ENCODE data around the gene TMA16. TPM values are rescaled to one million over a fixed set of nuclear protein-coding genes. Genes with fewer than 3 reads are reported as not detected.

Gene TMA16
- polyA plus RNA-seq, 2 of the 4 experiments (the other 2 are of a cell fraction), result 28.5 to 36.1 TPM

DNA sequence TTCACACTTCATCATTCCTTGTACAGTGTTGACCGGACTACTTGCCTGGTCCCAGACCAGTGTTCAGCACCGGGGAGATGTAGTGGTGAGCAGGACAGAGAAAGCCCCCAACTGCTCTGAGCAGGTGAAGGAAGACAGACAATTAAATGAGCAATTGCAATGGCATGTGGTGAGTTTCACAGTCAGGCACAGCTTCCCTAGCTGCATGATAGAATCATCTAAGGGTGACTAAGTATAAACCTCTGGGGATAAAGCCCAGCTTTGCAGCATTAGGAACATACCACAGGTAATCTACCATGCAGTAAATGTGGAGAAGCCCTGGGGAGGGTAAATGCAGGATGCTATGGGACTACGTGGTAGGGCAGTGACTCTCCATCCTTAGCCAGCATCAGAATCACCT, 47.8 kb downstream of the TMA16 start:
- Histone ChIP-seq H3K27ac (no peak overlapping the region), H3K9me3 (no peaks in the 10 kb centered on the region), H3K4me3 (no peak overlapping the region), H3K4me2 (no peak overlapping the region), H3K4me1 (peaks cover 6% of the 10 kb centered on the region)
- POLR2A ChIA-PET, result interaction anchor here (0.6 to 2.6 kb wide), 3 partner anchors 15 to 48 kb away, joined by 3 to 9 read pairs (median 3); partner anchors contain the start of gene TMA16
- CTCF ChIA-PET, result interaction anchor here (1.3 to 1.7 kb wide), 3 partner anchors 14 to 86 kb away, joined by 3 to 4 read pairs (median 3); no protein-coding TSS in a partner anchor
- FAIRE-seq, result no peak
- 70% methylated on average over 3 of the region's 3 CpGs for WGBS (ENCODE audit: missing lambda C conversion rate)
- ATAC-seq, result peak; percentile 21 to 69; a peak in 4 of 6 replicates
- TF ChIP-seq ESRRA (IDR thresholded peaks at IDR 0.05; ENCODE audit: borderline replicate concordance, low read length) (no peak), MAFK (IDR thresholded peaks at IDR 0.05; ENCODE audit: partially characterized antibody) (no peak), CBX8 (IDR thresholded peaks at IDR 0.05) (no peak), HEYL (CRISPR knock-in tag; IDR thresholded peaks at IDR 0.05) (no peak), KDM5A (IDR thresholded peaks at IDR 0.05) (no peak), MYC (IDR thresholded peaks at IDR 0.05; ENCODE audit: borderline replicate concordance, low read length) (no peak), FOXS1 (CRISPR knock-in tag; IDR thresholded peaks at IDR 0.05) (no peak), TFCP2L1 (CRISPR knock-in tag; IDR thresholded peaks at IDR 0.05) (no peak), HOXB5 (CRISPR knock-in tag; IDR thresholded peaks at IDR 0.05) (no peak), HOXA7 (CRISPR knock-in tag; IDR thresholded peaks at IDR 0.05) (no peak), CEBPB (IDR thresholded peaks at IDR 0.05) (no peak), ZNF302 (CRISPR knock-in tag; IDR thresholded peaks at IDR 0.05) (no peak), ZSCAN20 (CRISPR knock-in tag; IDR thresholded peaks at IDR 0.05) (no peak), CBX2 (IDR thresholded peaks at IDR 0.05; ENCODE audit: borderline replicate concordance, low read depth) (no peak), TP53 (CRISPR knock-in tag; IDR thresholded peaks at IDR 0.05) (no peak), KDM1A (IDR thresholded peaks at IDR 0.05; ENCODE audit: low read depth) (no peak)
- TF ChIP-seq, protein P1, sequence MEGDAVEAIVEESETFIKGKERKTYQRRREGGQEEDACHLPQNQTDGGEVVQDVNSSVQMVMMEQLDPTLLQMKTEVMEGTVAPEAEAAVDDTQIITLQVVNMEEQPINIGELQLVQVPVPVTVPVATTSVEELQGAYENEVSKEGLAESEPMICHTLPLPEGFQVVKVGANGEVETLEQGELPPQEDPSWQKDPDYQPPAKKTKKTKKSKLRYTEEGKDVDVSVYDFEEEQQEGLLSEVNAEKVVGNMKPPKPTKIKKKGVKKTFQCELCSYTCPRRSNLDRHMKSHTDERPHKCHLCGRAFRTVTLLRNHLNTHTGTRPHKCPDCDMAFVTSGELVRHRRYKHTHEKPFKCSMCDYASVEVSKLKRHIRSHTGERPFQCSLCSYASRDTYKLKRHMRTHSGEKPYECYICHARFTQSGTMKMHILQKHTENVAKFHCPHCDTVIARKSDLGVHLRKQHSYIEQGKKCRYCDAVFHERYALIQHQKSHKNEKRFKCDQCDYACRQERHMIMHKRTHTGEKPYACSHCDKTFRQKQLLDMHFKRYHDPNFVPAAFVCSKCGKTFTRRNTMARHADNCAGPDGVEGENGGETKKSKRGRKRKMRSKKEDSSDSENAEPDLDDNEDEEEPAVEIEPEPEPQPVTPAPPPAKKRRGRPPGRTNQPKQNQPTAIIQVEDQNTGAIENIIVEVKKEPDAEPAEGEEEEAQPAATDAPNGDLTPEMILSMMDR (IDR thresholded peaks at IDR 0.05), result no peak
- DNase-seq (ENCODE audit: low read depth in 1 of 2, low spot score in 1 of 2), result no peak

DNA sequence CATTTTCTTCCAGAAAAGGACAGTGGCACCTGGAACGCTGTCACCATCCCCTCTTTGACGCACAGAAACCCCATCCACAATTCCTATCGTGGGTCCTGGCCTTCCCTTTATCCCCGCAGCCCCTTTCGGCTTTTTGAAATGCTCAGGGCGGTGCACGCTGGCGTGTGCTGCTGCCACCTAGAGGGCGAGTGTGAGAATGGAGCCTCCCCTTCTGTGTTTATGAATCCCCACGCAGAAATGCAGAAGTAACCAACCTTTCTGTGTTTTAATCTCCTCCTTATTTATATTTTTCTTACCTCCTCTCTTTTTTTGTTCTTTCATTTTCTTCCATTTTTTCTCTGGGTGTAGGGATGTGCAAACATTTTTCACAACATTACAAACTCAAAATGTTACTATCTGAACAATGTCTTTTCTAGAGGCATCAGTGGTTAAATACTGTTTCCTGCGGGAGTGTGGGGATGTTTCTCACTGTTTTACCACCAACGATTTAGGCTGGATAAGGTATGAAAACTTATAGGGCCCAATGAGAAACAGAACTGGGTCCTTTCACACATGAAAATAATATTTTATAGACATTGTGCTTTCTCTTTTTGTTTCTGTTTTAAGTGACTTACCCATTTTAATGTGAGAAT, 50.0 kb downstream of the TMA16 start:
- TF ChIP-seq, protein P2, sequence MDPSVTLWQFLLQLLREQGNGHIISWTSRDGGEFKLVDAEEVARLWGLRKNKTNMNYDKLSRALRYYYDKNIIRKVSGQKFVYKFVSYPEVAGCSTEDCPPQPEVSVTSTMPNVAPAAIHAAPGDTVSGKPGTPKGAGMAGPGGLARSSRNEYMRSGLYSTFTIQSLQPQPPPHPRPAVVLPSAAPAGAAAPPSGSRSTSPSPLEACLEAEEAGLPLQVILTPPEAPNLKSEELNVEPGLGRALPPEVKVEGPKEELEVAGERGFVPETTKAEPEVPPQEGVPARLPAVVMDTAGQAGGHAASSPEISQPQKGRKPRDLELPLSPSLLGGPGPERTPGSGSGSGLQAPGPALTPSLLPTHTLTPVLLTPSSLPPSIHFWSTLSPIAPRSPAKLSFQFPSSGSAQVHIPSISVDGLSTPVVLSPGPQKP (IDR thresholded peaks at IDR 0.05; ENCODE audit: low read depth, low read length), result no peak
- TF ChIP-seq ZC3H11A (IDR thresholded peaks at IDR 0.05) (no peak), SMC3 (IDR thresholded peaks at IDR 0.05) (peak; percentile 64), FOSB (CRISPR knock-in tag; IDR thresholded peaks at IDR 0.05) (no peak), RAD21 (conservative IDR thresholded peaks at IDR 0.05 in 1 of 2, IDR thresholded peaks at IDR 0.05 in 1 of 2) (peak; percentile 55 to 59), HOXB13 (CRISPR knock-in tag; IDR thresholded peaks at IDR 0.05; ENCODE audit: low read depth) (no peak)
- TF ChIP-seq, protein P1 (IDR thresholded peaks at IDR 0.05), result peak; percentile 69
- Histone ChIP-seq H3K4me2 (peak overlapping the region; percentile 83), H3K4me1 (peaks cover 6% of the 10 kb centered on the region), H3K4me3 (peak overlapping the region; percentile 40), H3K9me3 (no peaks in the 10 kb centered on the region), H3K27ac (peak overlapping the region in 1 of 2 experiments; percentile 64; a peak in 2 of 6 replicates)
- POLR2A ChIA-PET, result no interaction called here
- ATAC-seq (peak; percentile 74 to 92), DNase-seq (ENCODE audit: low read depth in 1 of 2, low spot score in 1 of 2) (peak; percentile 33 to 50), FAIRE-seq (no peak)
- WGBS (ENCODE audit: missing lambda C conversion rate), result 6% methylated on average over 12 of the region's 12 CpGs
- CTCF ChIA-PET, result interaction anchor here (1.0 to 1.6 kb wide), 2 partner anchors 51 to 1047 kb away, joined by 3 to 4 read pairs; no protein-coding TSS in a partner anchor

All from A549 (cell line).